Upper lobe of left lung (tissue), 6 donors: ENCODE results near the gene MYO18A. TPM values are rescaled to one million over a fixed set of nuclear protein-coding genes. Genes with fewer than 3 reads are reported as not detected.
"Not testable (repeated sequence)": the region's sequence is repeated elsewhere in the genome, so short reads cannot be mapped to it uniquely, and the experiment has no call there.

Experiments used
- ATAC-seq, 2 donors: fragments of 200-7000 bp; cut with Tn5 transposase; one replicate each; pipeline ENCODE4 v1.9.1; 2022; ENCODE audit warnings: mild to moderate bottlenecking in 2 of 2, moderate library complexity in 2 of 2; ENCODE audit not compliant: low FRiP score in 2 of 2
- DNase-seq, 2 donors: peaks; one replicate each; pipeline ENCODE4 v3.0.0-alpha.2; 2019 to 2020
- H3K27ac ChIP-seq, 4 donors: fragments of 200-600 bp; sonication (generic); one replicate each; pipeline ENCODE4 v1.5.1; 2016 to 2019
- H3K27me3 ChIP-seq, 4 donors: fragments of 200-600 bp; sonication (generic); one replicate each; pipeline ENCODE4 v1.5.1; 2017 to 2019
- H3K36me3 ChIP-seq, 4 donors: fragments of 200-600 bp; sonication (generic); one replicate each; pipeline ENCODE4 v1.5.1; 2016 to 2019
- H3K4me1 ChIP-seq, 4 donors: fragments of 200-600 bp; sonication (generic); one replicate each; pipeline ENCODE4 v1.5.1; 2018 to 2019
- H3K4me3 ChIP-seq, 4 donors: fragments of 200-600 bp; sonication (generic); one replicate each; pipeline ENCODE4 v1.5.1; 2017 to 2019; ENCODE audit warnings: mild to moderate bottlenecking in 2 of 4, moderate library complexity in 1 of 4
- H3K9me3 ChIP-seq, 4 donors: fragments of 200-600 bp; sonication (generic); one replicate each; pipeline ENCODE4 v1.5.1; 2018 to 2019
- CTCF ChIP-seq, 6 experiments: fragments of 450-650 bp in 4 of 6; fragments of 200-600 bp in 2 of 6; sonication (generic) in 2 of 6; IDR thresholded peaks; one replicate each; pipeline ENCODE4 v1.5.1; 2016 to 2019; ENCODE audit warnings: antibody characterized with exemption in 6 of 6
- EP300 ChIP-seq, 4 donors: sonication (generic); formaldehyde crosslinking; IDR thresholded peaks; one replicate each; pipeline ENCODE4 v1.5.1; 2017; ENCODE audit warnings: antibody characterized with exemption in 4 of 4, control low read depth in 2 of 4
- POLR2A ChIP-seq, 4 donors: fragments of 450-650 bp; IDR thresholded peaks; one replicate each; pipeline ENCODE4 v1.5.1; 2016 to 2017; ENCODE audit warnings: antibody characterized with exemption in 4 of 4, mild to moderate bottlenecking in 2 of 4
- POLR2AphosphoS5 ChIP-seq, 2 donors: sonication (generic); formaldehyde crosslinking; IDR thresholded peaks; one replicate each; pipeline ENCODE4 v1.5.1; 2017; ENCODE audit warnings: antibody characterized with exemption in 2 of 2
- WGBS, 2 donors: methylation state at CpG; one replicate each; pipeline ENCODE4 v1.1.5; 2017 to 2018; 5-methylcytosine and 5-hydroxymethylcytosine counted together
- total RNA-seq, 6 donors: library from RNA; depleted of rRNA in 4 of 6; stranded (reverse); fragments of >200 nt in 4 of 6; gene quantifications; one replicate each; pipeline versions ENCODE4 v1.1.0 to v1.2.1, GENCODE V29; 2016 to 2021
- donor health status: DM: no; HTN: no; CAD: no; lungs with moderate emphysema.
- donor health status: DM: no; HTN: yes; CAD: no; lungs with severe emphysema.

MYO18A gene
- total RNA-seq, 6 donors from 2014 or later: 37.4 to 214 (median 67.4) TPM

DNA sequence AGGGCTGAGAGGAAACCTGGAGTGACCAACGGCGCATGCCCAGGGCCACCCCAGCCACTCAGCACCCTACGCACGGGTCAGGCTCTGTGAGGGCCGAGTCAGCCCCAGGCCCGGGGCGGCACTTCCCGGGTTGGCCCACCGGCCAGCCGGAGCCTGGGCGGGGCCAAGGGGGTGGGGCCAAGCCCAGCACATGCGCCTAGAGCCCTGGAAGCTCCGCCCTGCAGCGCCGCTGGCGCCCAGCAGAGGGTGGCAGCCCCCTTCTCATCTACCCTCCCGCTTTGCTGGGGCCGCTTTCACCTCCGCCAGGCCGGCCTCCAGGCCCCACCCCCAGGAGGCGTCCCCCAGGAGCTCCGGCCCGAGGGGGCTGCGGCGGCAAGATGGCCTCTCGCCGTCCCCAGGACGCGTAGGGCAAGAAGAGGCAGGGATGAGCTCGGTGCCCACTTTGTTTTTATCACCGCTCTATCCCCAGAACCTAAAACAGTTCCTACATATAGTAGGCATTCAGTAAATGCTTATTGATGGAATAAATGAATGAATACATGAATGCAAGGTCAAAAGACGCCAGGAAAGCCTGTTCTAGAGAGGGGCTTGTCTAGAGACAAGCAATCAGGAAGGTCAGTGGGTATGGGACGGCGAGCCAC lies 31.3 kb downstream of the MYO18A start:
- WGBS, 2 donors: 5 to 20% methylated on average over 11 to 34 of the region's 34 CpGs

GRCh38 chr17:29148257-29148789 lies 31.9 kb downstream of the MYO18A start:
- Histone ChIP-seq H3K9me3 (no peaks in the 10 kb centered on the region), H3K27ac (peak overlapping the region; percentile 83 to 88 (median 87)), H3K27me3 (no peaks in the 10 kb centered on the region), H3K4me1 (peaks cover 27 to 46% (median 39%) of the 10 kb centered on the region in 4 donors), H3K4me3 (peak overlapping the region in 3 of 4 donors; percentile 32 to 61 (median 49)), H3K36me3 (no peaks in the 10 kb centered on the region)
- DNase-seq (peak in 1 of 2 donors; percentile 87), ATAC-seq (peak; percentile 24 to 78)
- TF ChIP-seq POLR2A (IDR thresholded peaks at IDR 0.05): no peak
- TF ChIP-seq POLR2AphosphoS5 (IDR thresholded peaks at IDR 0.05): peak in 1 of 2 donors; percentile 6
- no peak for TF ChIP-seq CTCF (IDR thresholded peaks at IDR 0.05)
- TF ChIP-seq EP300 (IDR thresholded peaks at IDR 0.05): peak in 1 of 4 donors; percentile 64
- 28 to 32% methylated on average over 5 of the region's 5 CpGs for WGBS, 2 donors

More for the DNA sequence above, 31.3 kb downstream of the MYO18A start:
- ATAC-seq: peak; percentile 97 to 99
- TF ChIP-seq POLR2AphosphoS5 (IDR thresholded peaks at IDR 0.05) (peak; percentile 37 to 67), CTCF (IDR thresholded peaks at IDR 0.05) (peak; percentile 99 to 100 (median 99)), EP300 (IDR thresholded peaks at IDR 0.05) (peak in 1 of 4 donors; percentile 14), POLR2A (IDR thresholded peaks at IDR 0.05) (peak in 2 of 4 donors; percentile 15 to 73)
- H3K36me3 ChIP-seq: no peaks in the 10 kb centered on the region
- H3K4me1 ChIP-seq: peaks cover 30 to 46% (median 43%) of the 10 kb centered on the region in 4 donors
- peak overlapping the region; percentile 83 to 88 (median 87) for H3K27ac ChIP-seq
- H3K4me3 ChIP-seq: peak overlapping the region in 3 of 4 donors; percentile 32 to 61 (median 49)
- DNase-seq: peak; percentile 97 to 99
- H3K27me3 ChIP-seq: no peaks in the 10 kb centered on the region
- no peaks in the 10 kb centered on the region for H3K9me3 ChIP-seq

GRCh38 chr17:29147682-29148081 lies 32.5 kb downstream of the MYO18A start:
- no peaks in the 10 kb centered on the region for H3K27me3 ChIP-seq
- H3K36me3 ChIP-seq: no peaks in the 10 kb centered on the region
- TF ChIP-seq EP300 (IDR thresholded peaks at IDR 0.05) (no peak), POLR2AphosphoS5 (IDR thresholded peaks at IDR 0.05) (no peak), CTCF (IDR thresholded peaks at IDR 0.05) (no peak), POLR2A (IDR thresholded peaks at IDR 0.05) (no peak)
- WGBS, 2 donors: 77 to 80% methylated on average over 4 of the region's 4 CpGs
- H3K4me1 ChIP-seq: peaks cover 27 to 46% (median 40%) of the 10 kb centered on the region in 4 donors
- peak overlapping the region in 3 of 4 donors; percentile 83 to 88 (median 88) for H3K27ac ChIP-seq
- H3K4me3 ChIP-seq: no peak overlapping the region
- no peaks in the 10 kb centered on the region for H3K9me3 ChIP-seq
- no peak for DNase-seq
- no peak for ATAC-seq

- peaks cover 27 to 50% (median 42%) of the 10 kb centered on the region in 4 donors for H3K4me1 ChIP-seq
- peak overlapping the region in 2 of 4 donors; percentile 88 for H3K27ac ChIP-seq
- DNase-seq, H3K27me3 ChIP-seq, H3K36me3 ChIP-seq, H3K9me3 ChIP-seq, H3K4me3 ChIP-seq, ATAC-seq: not testable (repeated sequence)
- WGBS, 2 donors: 65 to 90% methylated on average over 2 of the region's 2 CpGs
- peak in 1 of 4 donors; percentile 30 for TF ChIP-seq EP300 (IDR thresholded peaks at IDR 0.05)
Measured at GRCh38 chr17:29147228-29147627, 33.0 kb downstream of the MYO18A start.

DNA sequence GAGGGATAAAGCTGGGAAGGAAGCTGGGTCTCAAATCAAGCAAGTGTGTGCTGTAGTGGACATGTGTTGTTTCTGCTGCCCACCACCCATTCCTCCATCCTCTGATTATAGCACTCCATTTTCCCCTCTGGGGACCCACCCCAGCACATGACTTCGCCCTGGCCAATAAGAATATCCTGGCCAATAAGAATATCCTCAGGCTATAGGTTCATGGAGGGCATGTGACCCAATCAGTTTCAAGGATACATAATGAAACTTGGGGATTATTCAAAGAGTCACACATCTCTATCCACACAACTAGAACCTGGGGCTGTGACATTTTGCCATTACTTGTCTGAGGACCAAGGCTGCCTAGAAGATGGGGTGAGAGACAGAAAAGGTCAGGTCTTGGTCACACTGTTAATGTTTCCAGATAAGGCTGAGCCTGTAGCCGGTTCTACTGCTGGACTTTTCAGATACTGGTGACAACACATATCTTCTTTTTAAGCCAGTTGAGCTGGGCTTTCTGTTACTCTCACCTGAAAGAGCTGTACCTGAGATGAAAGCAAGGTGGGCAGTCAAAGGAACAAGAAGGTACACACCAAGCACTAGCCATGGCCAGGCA lies 33.7 kb downstream of the MYO18A start:
- H3K4me1 ChIP-seq: peaks cover 29 to 58% (median 48%) of the 10 kb centered on the region in 4 donors
- ATAC-seq: no peak
- no peak for TF ChIP-seq CTCF (IDR thresholded peaks at IDR 0.05)
- no peak for TF ChIP-seq EP300 (IDR thresholded peaks at IDR 0.05)
- no peak for TF ChIP-seq POLR2AphosphoS5 (IDR thresholded peaks at IDR 0.05)
- TF ChIP-seq POLR2A (IDR thresholded peaks at IDR 0.05): no peak

More for the DNA sequence above, 33.7 kb downstream of the MYO18A start:
- H3K36me3 ChIP-seq: no peaks in the 10 kb centered on the region
- H3K9me3 ChIP-seq: no peaks in the 10 kb centered on the region
- H3K4me3 ChIP-seq: no peak overlapping the region
- 78 to 90% methylated on average over 2 of the region's 2 CpGs for WGBS, 2 donors
- peak overlapping the region in 3 of 4 donors; percentile 6 to 69 (median 62) for H3K27ac ChIP-seq
- no peaks in the 10 kb centered on the region for H3K27me3 ChIP-seq
- DNase-seq: no peak
